Nephron progenitor cell (in vitro differentiated cells): ENCODE data around the gene APOL4.
"Not testable (repeated sequence)": the region's sequence is repeated elsewhere in the genome, so short reads cannot be mapped to it uniquely, and the experiment has no call there.

Experiments
- DNase-seq: peaks from one replicate; pipeline ENCODE4 v3.0.0; 2021
- H3K27ac Mint-ChIP-seq: 2 replicates; pipeline ENCODE4 v1.8.0; 2021; ENCODE audit warnings: mild to moderate bottlenecking, moderate library complexity, mixed read lengths
- H3K27me3 Mint-ChIP-seq: 2 replicates; pipeline ENCODE4 v1.8.0; 2021; ENCODE audit warnings: mild to moderate bottlenecking, low read depth, mixed read lengths; ENCODE audit not compliant: poor library complexity
- H3K36me3 Mint-ChIP-seq: 2 replicates; pipeline ENCODE4 v1.8.0; 2021; ENCODE audit warnings: low read depth, mixed read lengths
- H3K4me1 Mint-ChIP-seq: 2 replicates; pipeline ENCODE4 v1.8.0; 2021; ENCODE audit warnings: mixed read lengths
- H3K4me3 Mint-ChIP-seq: 2 replicates; pipeline ENCODE4 v1.8.0; 2021; ENCODE audit warnings: mild to moderate bottlenecking, moderate library complexity, mixed read lengths
- H3K9me3 Mint-ChIP-seq: 2 replicates; pipeline ENCODE4 v1.8.0; 2021; ENCODE audit warnings: mild to moderate bottlenecking, moderate library complexity, mixed read lengths
- CTCF ChIP-seq: fragments of 200-600 bp; sonication (generic); IDR thresholded peaks from 2 replicates; pipeline ENCODE4 v1.5.0; 2021; ENCODE audit warnings: antibody characterized with exemption

Gene APOL4

GRCh38 chr22:36206255-36206654, 4.6 kb upstream of the APOL4 start:
- Mint-ChIP-seq H3K36me3 (no peaks in the 10 kb centered on the region), H3K27me3 (peaks cover 15% of the 10 kb centered on the region), H3K9me3 (peaks cover 24% of the 10 kb centered on the region), H3K4me1 (peaks cover 13% of the 10 kb centered on the region), H3K4me3 (no peak overlapping the region), H3K27ac (no peak overlapping the region)
- no peak for DNase-seq
- TF ChIP-seq CTCF = no peak

DNA sequence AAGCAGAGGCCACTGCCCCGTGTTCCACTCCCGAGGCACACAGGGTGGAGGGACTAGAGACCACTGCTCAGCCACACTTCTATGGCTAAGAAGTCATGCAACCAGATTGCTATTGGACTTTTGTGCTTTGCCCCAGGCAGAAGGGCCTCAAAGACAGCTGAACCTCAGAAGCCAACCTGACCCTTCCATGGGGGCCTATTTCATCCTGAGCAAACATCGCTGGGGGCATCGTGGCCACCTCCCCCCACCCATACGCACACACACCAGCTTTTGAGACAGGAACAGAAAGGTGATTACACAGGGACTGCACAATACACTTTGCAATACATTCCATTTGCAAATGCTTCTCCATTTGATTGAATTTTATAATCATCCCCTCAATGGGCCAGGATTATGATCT, 4.0 kb upstream of the APOL4 start:
- not testable (repeated sequence) for H3K36me3 Mint-ChIP-seq, H3K27ac Mint-ChIP-seq, H3K4me3 Mint-ChIP-seq, DNase-seq
- peaks cover 16% of the 10 kb centered on the region for H3K4me1 Mint-ChIP-seq
- peaks cover 17% of the 10 kb centered on the region for H3K9me3 Mint-ChIP-seq
- peaks cover 13% of the 10 kb centered on the region for H3K27me3 Mint-ChIP-seq

GRCh38 chr22:36204632-36205015, 3.0 kb upstream of the APOL4 start:
- no peaks in the 10 kb centered on the region for H3K36me3 Mint-ChIP-seq
- no peak overlapping the region for H3K27ac Mint-ChIP-seq
- peaks cover 22% of the 10 kb centered on the region for H3K4me1 Mint-ChIP-seq
- TF ChIP-seq CTCF = no peak
- H3K9me3 Mint-ChIP-seq = peaks cover 7% of the 10 kb centered on the region
- DNase-seq = no peak
- H3K4me3 Mint-ChIP-seq = no peak overlapping the region
- peaks cover 8% of the 10 kb centered on the region for H3K27me3 Mint-ChIP-seq

- Mint-ChIP-seq H3K36me3 (no peaks in the 10 kb centered on the region), H3K4me3 (no peak overlapping the region), H3K4me1 (peaks cover 27% of the 10 kb centered on the region), H3K27ac (no peak overlapping the region), H3K27me3 (peaks cover 7% of the 10 kb centered on the region), H3K9me3 (peaks cover 2% of the 10 kb centered on the region)
- no peak for TF ChIP-seq CTCF
- no peak for DNase-seq
Measured at GRCh38 chr22:36204001-36204631, 2.5 kb upstream of the APOL4 start.

GRCh38 chr22:36203441-36203840, 1.8 kb upstream of the APOL4 start:
- H3K27ac Mint-ChIP-seq, DNase-seq, H3K4me3 Mint-ChIP-seq, H3K27me3 Mint-ChIP-seq, H3K36me3 Mint-ChIP-seq, H3K9me3 Mint-ChIP-seq: not testable (repeated sequence)
- H3K4me1 Mint-ChIP-seq = peaks cover 34% of the 10 kb centered on the region

GRCh38 chr22:36202906-36203305, 1.3 kb upstream of the APOL4 start:
- H3K4me3 Mint-ChIP-seq, H3K9me3 Mint-ChIP-seq, H3K27ac Mint-ChIP-seq, H3K27me3 Mint-ChIP-seq, H3K36me3 Mint-ChIP-seq, DNase-seq: not testable (repeated sequence)
- H3K4me1 Mint-ChIP-seq = peaks cover 39% of the 10 kb centered on the region

DNA sequence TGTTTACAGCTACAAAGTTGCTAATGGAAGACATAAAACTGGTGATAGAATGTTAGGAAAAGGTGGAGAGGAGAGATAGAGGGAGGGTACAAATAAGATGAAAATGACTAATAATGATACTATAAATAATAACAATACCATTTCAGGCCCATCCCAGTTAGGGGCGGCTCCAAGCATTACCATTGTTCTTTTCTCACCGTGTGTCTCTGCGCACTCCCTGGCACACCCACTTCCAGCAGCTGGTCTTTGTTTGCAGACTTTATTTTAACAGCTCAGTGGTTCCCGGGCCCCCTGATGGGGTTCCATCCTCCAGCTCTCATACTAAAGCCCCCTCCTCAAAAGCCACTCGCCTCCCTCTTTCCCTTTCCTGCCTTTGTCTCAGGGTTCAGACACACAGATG, 584 bp downstream of the APOL4 start:
- H3K4me3 Mint-ChIP-seq, DNase-seq, H3K9me3 Mint-ChIP-seq, H3K27ac Mint-ChIP-seq, H3K27me3 Mint-ChIP-seq, H3K36me3 Mint-ChIP-seq: not testable (repeated sequence)
- peaks cover 58% of the 10 kb centered on the region for H3K4me1 Mint-ChIP-seq

DNA sequence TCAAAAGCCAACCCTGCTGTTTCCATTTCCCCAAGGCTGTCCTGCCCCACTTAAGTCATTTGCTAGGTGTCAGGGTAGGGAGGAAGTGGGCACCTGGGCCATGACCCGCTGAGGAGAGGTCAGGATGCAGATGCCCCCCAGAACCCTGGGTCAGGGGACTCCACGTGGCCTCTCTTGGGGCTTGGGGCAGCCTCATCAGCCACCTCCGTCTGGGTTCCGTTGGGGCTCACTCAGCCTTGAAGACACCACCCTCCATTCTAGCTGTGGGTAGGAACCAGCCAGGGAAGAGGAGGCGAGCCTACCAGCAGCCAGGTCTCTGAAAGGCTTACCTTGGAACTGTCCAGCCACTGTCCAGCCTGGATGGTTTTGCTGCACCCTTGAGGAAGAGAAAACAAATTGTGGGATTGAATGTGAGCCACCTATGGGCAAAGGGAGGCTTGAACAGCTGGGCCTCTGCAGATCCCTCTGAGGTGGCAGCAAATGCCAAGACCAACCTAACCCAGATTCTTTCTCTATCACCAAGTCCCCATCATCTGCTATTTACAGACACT, 2.5 kb downstream of the APOL4 start:
- Mint-ChIP-seq H3K4me1 (peaks cover 77% of the 10 kb centered on the region), H3K36me3 (no peaks in the 10 kb centered on the region)
- DNase-seq = no peak

More for the DNA sequence above, 2.5 kb downstream of the APOL4 start:
- H3K27me3 Mint-ChIP-seq = peaks cover 6% of the 10 kb centered on the region
- no peaks in the 10 kb centered on the region for H3K9me3 Mint-ChIP-seq
- H3K4me3 Mint-ChIP-seq = no peak overlapping the region
- peak overlapping the region; percentile 86 for H3K27ac Mint-ChIP-seq
- TF ChIP-seq CTCF = no peak
